GM12878 (cell line): ENCODE data around the gene MTMR1. TPM values are rescaled to one million over a fixed set of nuclear protein-coding genes. Genes with fewer than 3 reads are reported as not detected.

Experiments used
- ATAC-seq: fragments of 200-7000 bp; cut with Tn5 transposase; 3 replicates; pipeline ENCODE4 v1.9.1; 2020; ENCODE audit warnings: mild to moderate bottlenecking, moderate library complexity
- BruUV-seq: library from RNA; stranded (reverse); fragments of 400-500 nt; replicated peaks from 2 replicates; lab custom pipeline; 2021; lab: Mats Ljungman, UMichigan
- CTCF ChIA-PET: fragments of 300-600 bp; sonication (Branson Sonifier 250); formaldehyde crosslinking; extraction: SDS; loops from one replicate; lab custom pipeline; 2021; ENCODE audit warnings: inconsistent platforms; lab: Yijun Ruan, JAX
- POLR2A ChIA-PET: fragments of 350-600 bp; formaldehyde crosslinking; extraction: SDS; loops from one replicate; lab custom pipeline; 2021; ENCODE audit warnings: inconsistent platforms; lab: Charles Lee
- RAD21 ChIA-PET: fragments of 300-600 bp; sonication (Branson Sonifier 250); formaldehyde crosslinking; loops from one replicate; lab custom pipeline; 2023; ENCODE audit warnings: antibody characterized with exemption; ENCODE audit not compliant: unreplicated experiment; lab: Charles Lee
- SMC1A ChIA-PET: fragments of 300-600 bp; sonication (Branson Sonifier 250); formaldehyde crosslinking; loops from one replicate; lab custom pipeline; 2023; ENCODE audit not compliant: unreplicated experiment, uncharacterized antibody; lab: Charles Lee
- DNase-seq: peaks from one replicate; pipeline ENCODE4 v3.0.0-alpha.2; 2011; ENCODE audit warnings: low read depth, low spot score
- FAIRE-seq: peaks from 3 replicates; lab custom pipeline; 2011; peaks lifted over from hg19 to GRCh38; lab: Jason Lieb, UNC
- H2AFZ ChIP-seq: 2 replicates; pipeline ENCODE4 v1.6.0; 2011; ENCODE audit warnings: low read depth, low read length, control low read depth; ENCODE audit not compliant: control insufficient read depth
- H3K27ac ChIP-seq: 2 replicates; pipeline ENCODE4 v1.5.1; 2011; ENCODE audit warnings: control low read depth; ENCODE audit not compliant: control insufficient read depth, insufficient read depth
- H3K27me3 ChIP-seq, 2 experiments: replicated peaks in 1 of 2; 2 replicates each; pipeline versions ENCODE4 v1.6.0 to v1.6.1; 2011; ENCODE audit warnings: low read length in 1 of 2; ENCODE audit not compliant: control insufficient read depth in 2 of 2, insufficient read depth in 2 of 2
- H3K36me3 ChIP-seq, 2 experiments: 2 replicates each; pipeline ENCODE4 v1.5.1; 2011; ENCODE audit warnings: low read length in 1 of 2; ENCODE audit not compliant: control insufficient read depth in 2 of 2, insufficient read depth in 2 of 2
- H3K4me1 ChIP-seq: 2 replicates; pipeline ENCODE4 v1.6.1; 2011; ENCODE audit warnings: mild to moderate bottlenecking, low read length, moderate library complexity, mixed read lengths; ENCODE audit not compliant: control insufficient read depth, insufficient read depth
- H3K4me2 ChIP-seq: 2 replicates; pipeline ENCODE4 v1.6.0; 2011; ENCODE audit warnings: control low read depth; ENCODE audit not compliant: control insufficient read depth, insufficient read depth
- H3K4me3 ChIP-seq: fragments of 200-600 bp; sonication (generic); 2 replicates; pipeline ENCODE4 v1.5.1; 2016
- H3K79me2 ChIP-seq: 2 replicates; pipeline ENCODE4 v1.6.0; 2011; ENCODE audit warnings: low read length; ENCODE audit not compliant: control insufficient read depth, insufficient read depth
- H3K9ac ChIP-seq: 2 replicates; pipeline ENCODE4 v1.8.0; 2011; ENCODE audit warnings: low read length, control low read depth, mixed read lengths; ENCODE audit not compliant: control insufficient read depth, insufficient read depth
- H3K9me3 ChIP-seq: replicated peaks from 3 replicates; pipeline ENCODE4 v1.5.1; 2011; ENCODE audit warnings: mild to moderate bottlenecking, low read length; ENCODE audit not compliant: control insufficient read depth, insufficient read depth
- H4K20me1 ChIP-seq: 2 replicates; pipeline ENCODE4 v1.6.0; 2011; ENCODE audit not compliant: control insufficient read depth, insufficient read depth
- BHLHE40 ChIP-seq, 2 experiments: fragments of 450-650 bp in 1 of 2; IDR thresholded peaks; 2 replicates each; pipeline ENCODE4 v1.6.1; 2011 to 2017; ENCODE audit warnings: low read depth in 2 of 2, borderline replicate concordance in 1 of 2, improper control_type of control experiment in 1 of 2, low read length in 1 of 2, mild to moderate bottlenecking in 1 of 2
- E2F8 ChIP-seq: fragments of 450-650 bp; IDR thresholded peaks from 2 replicates; pipeline ENCODE4 v1.6.1; 2018; ENCODE audit warnings: mild to moderate bottlenecking, low read depth, moderate library complexity; ENCODE audit not compliant: partially characterized antibody
- GATAD2B ChIP-seq: fragments of 450-650 bp; conservative IDR thresholded peaks from 2 replicates; pipeline ENCODE4 v1.6.1; 2017; ENCODE audit warnings: low read depth, mild to moderate bottlenecking, moderate library complexity
- IRF5 ChIP-seq: fragments of 450-650 bp; IDR thresholded peaks from 2 replicates; pipeline ENCODE4 v1.6.1; 2017; ENCODE audit warnings: borderline replicate concordance
- NBN ChIP-seq: fragments of 450-650 bp; IDR thresholded peaks from 2 replicates; pipeline ENCODE4 v1.6.1; 2016
- NKRF ChIP-seq: fragments of 450-650 bp; conservative IDR thresholded peaks from 2 replicates; pipeline ENCODE4 v1.6.1; 2017; ENCODE audit warnings: mild to moderate bottlenecking, moderate library complexity
- PAX5 ChIP-seq: IDR thresholded peaks from 2 replicates; pipeline ENCODE4 v1.6.1; 2011; ENCODE audit warnings: low read depth, low read length, borderline replicate concordance
- SMC3 ChIP-seq: IDR thresholded peaks from 2 replicates; pipeline ENCODE4 v1.6.1; 2011; ENCODE audit warnings: low read length, improper control_type of control experiment, borderline replicate concordance
- ZNF384 ChIP-seq: IDR thresholded peaks from 2 replicates; pipeline ENCODE4 v1.6.1; 2012; ENCODE audit warnings: low read depth, mild to moderate bottlenecking, low read length, improper control_type of control experiment, borderline replicate concordance
- WGBS: methylation state at CpG from one replicate; pipeline ENCODE4 v1.1.6; 2016; ENCODE audit warnings: low lambda C conversion rate; ENCODE audit not compliant: insufficient replicate concordance, insufficient coverage; ENCODE audit errors: missing lambda C conversion rate; 5-methylcytosine and 5-hydroxymethylcytosine counted together
- in situ Hi-C: fragments of 300-500 bp; cut with MboI; formaldehyde crosslinking; loops from 9 replicates; pipeline ENCODE4 v1.14.3; 2018; ENCODE audit warnings: mixed read lengths
- intact Hi-C: fragments of 100-400 bp; cut with micrococcal nuclease; formaldehyde crosslinking; loops from one replicate; pipeline ENCODE4 v1.14.2; 2022; ENCODE audit not compliant: unreplicated experiment
- polyA plus RNA-seq, 11 experiments: library from polyadenylated mRNA; depleted of rRNA in 4 of 11; unstranded in 6 of 11; stranded (reverse) in 5 of 11; fragments of >200 nt; fragmentation: Nextera tagmentation in 4 of 11; fragmentation: Illumina TruSeq in 1 of 11; extraction: Ambion mirVana in 4 of 11; extraction: Trizol in 1 of 11; gene quantifications; 1 replicate in 1 of 11; 2 replicates in 10 of 11; pipeline versions ENCODE4 v1.2.1 to v1.2.3, GENCODE V29; 2011 to 2016; ENCODE audit warnings: inconsistent platforms in 2 of 11, missing spikeins in 2 of 11, low read depth in 1 of 11
- total RNA-seq, 4 experiments: library from RNA; depleted of rRNA in 3 of 4; stranded (reverse); fragments of >200 nt in 3 of 4; fragmentation: Illumina TruSeq in 1 of 4; extraction: Trizol in 1 of 4; gene quantifications; 2 replicates each; pipeline versions ENCODE4 v1.2.1 to v1.2.3, GENCODE V29; 2013 to 2021

MTMR1 gene
- total and polyA plus RNA-seq, 10 of the 15 experiments (the other 5 are each of a cell fraction or from before 2014, with no cell fraction given) = 1.2 to 32.2 (median 22.9) TPM

DNA sequence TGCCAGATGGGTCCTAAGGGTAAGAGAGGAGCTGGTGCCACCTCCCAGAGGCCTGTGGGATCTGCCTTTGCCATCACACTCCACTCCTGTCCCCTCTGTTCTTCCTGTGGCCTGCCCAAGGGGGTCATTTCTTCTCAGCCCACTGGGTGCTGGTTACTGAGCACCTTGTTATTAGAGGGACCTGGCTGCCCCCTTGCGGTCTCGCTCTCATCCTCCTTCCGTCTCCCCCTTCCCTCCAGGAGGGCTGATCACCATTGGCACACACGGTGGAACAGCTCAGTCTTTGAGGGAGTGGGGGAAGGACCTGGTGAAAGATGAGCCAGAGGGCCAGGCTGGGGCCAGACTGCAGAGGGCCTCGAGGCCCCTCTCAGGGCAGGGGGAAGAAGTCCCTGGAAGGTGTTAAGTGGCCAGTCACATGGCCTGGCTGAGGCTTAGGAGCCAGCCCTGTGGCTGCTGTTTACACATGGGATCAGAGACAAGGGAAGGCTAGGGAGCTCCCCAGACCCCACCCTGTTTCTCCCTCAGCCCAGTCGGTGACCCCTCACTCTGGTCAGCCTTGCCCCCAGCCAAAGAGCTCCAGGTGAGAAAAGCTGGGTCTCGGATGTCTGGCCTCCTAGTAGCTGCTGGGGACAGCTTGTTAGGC lies 68.1 kb downstream of the MTMR1 start:
- H3K9ac ChIP-seq = no peak overlapping the region
- H3K27me3 ChIP-seq = no peaks in the 10 kb centered on the region
- no peak for TF ChIP-seq ZNF384
- TF ChIP-seq GATAD2B = no peak
- TF ChIP-seq NKRF = no peak
- H3K36me3 ChIP-seq = peaks cover 0 to 3% of the 10 kb centered on the region in 2 experiments; a peak in 2 of 4 replicates
- intact Hi-C loops = no loop called here
- no peak overlapping the region for H2AFZ ChIP-seq
- no peak overlapping the region for H3K4me3 ChIP-seq
- RAD21 ChIA-PET = no interaction called here
- SMC1A ChIA-PET = no interaction called here
- no peaks in the 10 kb centered on the region for H3K9me3 ChIP-seq
- WGBS = 62% methylated on average over 7 of the region's 7 CpGs
- POLR2A ChIA-PET = no interaction called here
- BruUV-seq = no TSS peak
- FAIRE-seq = no peak
- H3K27ac ChIP-seq = no peak overlapping the region
- H4K20me1 ChIP-seq = no peaks in the 10 kb centered on the region
- H3K4me1 ChIP-seq = no peaks in the 10 kb centered on the region
- no peak for ATAC-seq
- in situ Hi-C loops = loop anchor here (25.0 kb wide), 1 partner anchor 926 kb away; the partner anchor contains the start of gene PRRG3
- DNase-seq = no peak
- CTCF ChIA-PET = interaction anchor here (0.6 to 1.6 kb wide), 3 partner anchors 11 to 322 kb away, joined by 3 to 6 read pairs (median 3); no protein-coding TSS in a partner anchor
- no peak overlapping the region for H3K4me2 ChIP-seq
- no peaks in the 10 kb centered on the region for H3K79me2 ChIP-seq

- H3K36me3 ChIP-seq = peaks cover 0 to 3% of the 10 kb centered on the region in 2 experiments; a peak in 2 of 4 replicates
- ChIA-PET RAD21 (no interaction called here), POLR2A (no interaction called here), SMC1A (no interaction called here), CTCF (interaction anchor here (1.6 kb wide), 1 partner anchor 10 kb away, joined by 6 read pairs; no protein-coding TSS in a partner anchor)
- H3K9ac ChIP-seq = no peak overlapping the region
- H2AFZ ChIP-seq = no peak overlapping the region
- H3K4me3 ChIP-seq = no peak overlapping the region
- H4K20me1 ChIP-seq = no peaks in the 10 kb centered on the region
- DNase-seq (no peak), FAIRE-seq (no peak), ATAC-seq (no peak)
- H3K27me3 ChIP-seq = no peaks in the 10 kb centered on the region
- no peaks in the 10 kb centered on the region for H3K79me2 ChIP-seq
- in situ Hi-C loops (loop anchor here (25.0 kb wide), 1 partner anchor 925 kb away; the partner anchor contains the start of gene PRRG3), intact Hi-C loops (no loop called here)
- BruUV-seq = no TSS peak
- WGBS = 88% methylated on average over 8 of the region's 8 CpGs
- H3K4me1 ChIP-seq = no peaks in the 10 kb centered on the region
- no peak overlapping the region for H3K4me2 ChIP-seq
- H3K9me3 ChIP-seq = no peaks in the 10 kb centered on the region
- no peak overlapping the region for H3K27ac ChIP-seq
- TF ChIP-seq E2F8 (no peak), NBN (no peak), SMC3 (no peak), BHLHE40 (IDR thresholded peaks at IDR 0.05; ENCODE audit: borderline replicate concordance in 1 of 2, low read depth in 2 of 2, low read length in 1 of 2) (no peak), PAX5 (no peak), IRF5 (no peak)
These were observed 68.6 kb downstream of the MTMR1 start for GRCh38 chrX:150761819-150762216.
